Breast epithelium (tissue), 4 donors: ENCODE measurements around the gene EBI3. TPM values are rescaled to one million over a fixed set of nuclear protein-coding genes. Genes with fewer than 3 reads are reported as not detected.

Experiments
- DNase-seq, 2 donors: peaks; one replicate each; pipeline ENCODE4 v3.0.0-alpha.2; 2019; ENCODE audit warnings: low spot score in 2 of 2
- H3K27ac ChIP-seq, 2 donors: fragments of 200-600 bp; sonication (generic) in 1 of 2; one replicate each; pipeline ENCODE4 v1.5.1; 2016 to 2019; ENCODE audit warnings: mild to moderate bottlenecking in 1 of 2
- H3K27me3 ChIP-seq, 2 donors: fragments of 200-600 bp; sonication (generic) in 1 of 2; one replicate each; pipeline versions ENCODE4 v1.5.1 to v1.6.0; 2017 to 2019; ENCODE audit warnings: control low read depth in 1 of 2, mild to moderate bottlenecking in 1 of 2
- H3K36me3 ChIP-seq: fragments of 200-600 bp; one replicate; pipeline ENCODE4 v1.5.1; 2019
- H3K4me1 ChIP-seq, 2 donors: fragments of 200-600 bp; sonication (generic); one replicate each; pipeline ENCODE4 v1.5.1; 2016 to 2019; ENCODE audit warnings: control low read depth in 1 of 2
- H3K4me3 ChIP-seq, 3 donors: fragments of 200-600 bp; sonication (generic); 1 replicate in 2 of 3; 2 replicates in 1 of 3; pipeline ENCODE4 v1.5.1; 2016 to 2019; ENCODE audit warnings: mild to moderate bottlenecking in 3 of 3, moderate library complexity in 2 of 3
- H3K9me3 ChIP-seq, 2 donors: fragments of 200-600 bp; sonication (generic) in 1 of 2; one replicate each; pipeline ENCODE4 v1.5.1; 2016 to 2019; ENCODE audit warnings: control low read depth in 1 of 2
- POLR2A ChIP-seq: fragments of 450-650 bp; IDR thresholded peaks from one replicate; pipeline ENCODE4 v1.6.1; 2016; ENCODE audit warnings: antibody characterized with exemption, mild to moderate bottlenecking, moderate library complexity
- POLR2AphosphoS5 ChIP-seq, 3 donors: sonication (generic); formaldehyde crosslinking; IDR thresholded peaks; one replicate each; pipeline ENCODE4 v1.6.1; 2017; ENCODE audit warnings: antibody characterized with exemption in 3 of 3
- intact Hi-C: fragments of 100-400 bp; cut with DNase I; formaldehyde crosslinking; loops from one replicate; pipeline ENCODE4 v1.15.1; 2023; ENCODE audit warnings: low total_unique reads
- total RNA-seq, 3 donors: library from RNA; depleted of rRNA; stranded (reverse); fragments of >200 nt; gene quantifications; one replicate each; pipeline ENCODE4 v1.1.0, GENCODE V29; 2016
- TF ChIP-seq, protein P1 (sequence below), 3 donors: fragments of 450-650 bp; IDR thresholded peaks; one replicate each; pipeline ENCODE4 v1.5.1; 2016 to 2017; ENCODE audit warnings: antibody characterized with exemption in 3 of 3, mild to moderate bottlenecking in 3 of 3, moderate library complexity in 3 of 3

The EBI3 gene
- total RNA-seq, 3 donors from 2014 or later: 0.66 to 12.6 (median 8.2) TPM

GRCh38 chr19:4278010-4278409 is 48.7 kb downstream of the EBI3 start:
- no peak overlapping the region for H3K27ac ChIP-seq
- H3K27me3 ChIP-seq: peaks cover 12 to 52% of the 10 kb centered on the region in 2 donors
- H3K4me3 ChIP-seq: no peak overlapping the region
- DNase-seq: no peak
- intact Hi-C loops: no loop called here
- TF ChIP-seq, protein P1, sequence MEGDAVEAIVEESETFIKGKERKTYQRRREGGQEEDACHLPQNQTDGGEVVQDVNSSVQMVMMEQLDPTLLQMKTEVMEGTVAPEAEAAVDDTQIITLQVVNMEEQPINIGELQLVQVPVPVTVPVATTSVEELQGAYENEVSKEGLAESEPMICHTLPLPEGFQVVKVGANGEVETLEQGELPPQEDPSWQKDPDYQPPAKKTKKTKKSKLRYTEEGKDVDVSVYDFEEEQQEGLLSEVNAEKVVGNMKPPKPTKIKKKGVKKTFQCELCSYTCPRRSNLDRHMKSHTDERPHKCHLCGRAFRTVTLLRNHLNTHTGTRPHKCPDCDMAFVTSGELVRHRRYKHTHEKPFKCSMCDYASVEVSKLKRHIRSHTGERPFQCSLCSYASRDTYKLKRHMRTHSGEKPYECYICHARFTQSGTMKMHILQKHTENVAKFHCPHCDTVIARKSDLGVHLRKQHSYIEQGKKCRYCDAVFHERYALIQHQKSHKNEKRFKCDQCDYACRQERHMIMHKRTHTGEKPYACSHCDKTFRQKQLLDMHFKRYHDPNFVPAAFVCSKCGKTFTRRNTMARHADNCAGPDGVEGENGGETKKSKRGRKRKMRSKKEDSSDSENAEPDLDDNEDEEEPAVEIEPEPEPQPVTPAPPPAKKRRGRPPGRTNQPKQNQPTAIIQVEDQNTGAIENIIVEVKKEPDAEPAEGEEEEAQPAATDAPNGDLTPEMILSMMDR (IDR thresholded peaks at IDR 0.05): no peak
- TF ChIP-seq POLR2A (no peak), POLR2AphosphoS5 (IDR thresholded peaks at IDR 0.05) (no peak)
- H3K4me1 ChIP-seq: peaks cover 4 to 12% of the 10 kb centered on the region in 2 donors
- H3K9me3 ChIP-seq: no peaks in the 10 kb centered on the region
- H3K36me3 ChIP-seq: no peaks in the 10 kb centered on the region

DNA sequence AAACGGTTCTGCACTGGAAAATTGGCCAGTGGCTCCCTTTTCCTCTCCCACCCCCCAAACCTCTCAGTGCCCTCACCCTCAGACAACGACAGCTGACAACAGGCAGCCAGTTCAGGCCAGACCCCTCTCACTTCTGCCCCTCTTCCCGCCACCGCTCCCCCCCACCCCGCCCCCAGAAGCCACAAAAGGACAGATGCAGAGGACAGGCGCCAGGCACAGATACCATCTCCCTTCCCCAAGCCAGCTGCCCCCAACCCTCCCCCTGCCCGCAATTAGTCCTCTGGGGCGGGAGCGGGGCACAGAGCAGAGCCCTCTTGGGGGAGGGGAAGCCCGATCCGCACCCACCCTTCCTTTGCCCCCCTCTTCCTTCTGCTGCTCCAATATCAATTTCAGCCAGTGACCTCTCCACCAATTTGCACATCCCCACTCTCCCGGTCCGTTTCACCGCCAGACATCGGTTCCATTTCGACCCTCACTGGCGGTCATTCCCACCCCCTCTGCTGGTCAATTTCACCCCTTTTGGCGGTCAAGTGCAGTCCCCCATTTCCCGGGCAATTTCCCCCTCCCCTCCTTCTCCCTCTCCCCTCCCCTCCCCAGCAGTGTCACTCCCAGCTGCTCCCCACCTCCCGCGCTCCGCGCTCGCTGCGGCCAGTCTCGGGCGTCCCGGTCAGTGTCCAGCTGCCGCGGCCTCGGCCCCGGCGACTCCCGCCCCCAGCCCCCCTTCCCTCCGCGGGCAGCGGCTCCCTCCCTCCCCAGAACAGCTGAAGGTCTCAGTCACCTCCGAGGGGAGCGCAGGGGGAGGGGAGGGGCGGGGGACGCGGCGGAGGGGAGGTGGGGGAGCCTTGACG is 49.3 kb downstream of the EBI3 start, which contains the start of gene SHD:
SHD (plus strand) TSS at position 848 of the 848 bp plus-strand sequence. CDS start 798 bp downstream, outside the sequence.
- no peak for DNase-seq
- Histone ChIP-seq H3K4me1 (peaks cover 4 to 12% of the 10 kb centered on the region in 2 donors), H3K27me3 (peaks cover 12 to 54% of the 10 kb centered on the region in 2 donors), H3K4me3 (peak within 1 kb of the TSS in 2 of 3 donors; percentile 26 to 57), H3K9me3 (no peaks in the 10 kb centered on the region), H3K27ac (no peak within 1 kb of the TSS), H3K36me3 (no peaks in the 10 kb centered on the region)
- TF ChIP-seq, protein P1 (IDR thresholded peaks at IDR 0.05): no peak
- TF ChIP-seq POLR2AphosphoS5 (IDR thresholded peaks at IDR 0.05): no peak
- TF ChIP-seq POLR2A: no peak
- intact Hi-C loops: no loop called here

- H3K36me3 ChIP-seq: no peaks in the 10 kb centered on the region
- peak overlapping the region in 2 of 3 donors; percentile 26 to 57 for H3K4me3 ChIP-seq
- no peak for DNase-seq
- no peak overlapping the region for H3K27ac ChIP-seq
- TF ChIP-seq POLR2A: no peak
- TF ChIP-seq, protein P1 (IDR thresholded peaks at IDR 0.05): no peak
- no peak for TF ChIP-seq POLR2AphosphoS5 (IDR thresholded peaks at IDR 0.05)
- peaks cover 4 to 12% of the 10 kb centered on the region in 2 donors for H3K4me1 ChIP-seq
- no peaks in the 10 kb centered on the region for H3K9me3 ChIP-seq
- H3K27me3 ChIP-seq: peaks cover 12 to 57% of the 10 kb centered on the region in 2 donors
- intact Hi-C loops: no loop called here
These were observed 49.9 kb downstream of the EBI3 start for GRCh38 chr19:4279267-4279529.

DNA sequence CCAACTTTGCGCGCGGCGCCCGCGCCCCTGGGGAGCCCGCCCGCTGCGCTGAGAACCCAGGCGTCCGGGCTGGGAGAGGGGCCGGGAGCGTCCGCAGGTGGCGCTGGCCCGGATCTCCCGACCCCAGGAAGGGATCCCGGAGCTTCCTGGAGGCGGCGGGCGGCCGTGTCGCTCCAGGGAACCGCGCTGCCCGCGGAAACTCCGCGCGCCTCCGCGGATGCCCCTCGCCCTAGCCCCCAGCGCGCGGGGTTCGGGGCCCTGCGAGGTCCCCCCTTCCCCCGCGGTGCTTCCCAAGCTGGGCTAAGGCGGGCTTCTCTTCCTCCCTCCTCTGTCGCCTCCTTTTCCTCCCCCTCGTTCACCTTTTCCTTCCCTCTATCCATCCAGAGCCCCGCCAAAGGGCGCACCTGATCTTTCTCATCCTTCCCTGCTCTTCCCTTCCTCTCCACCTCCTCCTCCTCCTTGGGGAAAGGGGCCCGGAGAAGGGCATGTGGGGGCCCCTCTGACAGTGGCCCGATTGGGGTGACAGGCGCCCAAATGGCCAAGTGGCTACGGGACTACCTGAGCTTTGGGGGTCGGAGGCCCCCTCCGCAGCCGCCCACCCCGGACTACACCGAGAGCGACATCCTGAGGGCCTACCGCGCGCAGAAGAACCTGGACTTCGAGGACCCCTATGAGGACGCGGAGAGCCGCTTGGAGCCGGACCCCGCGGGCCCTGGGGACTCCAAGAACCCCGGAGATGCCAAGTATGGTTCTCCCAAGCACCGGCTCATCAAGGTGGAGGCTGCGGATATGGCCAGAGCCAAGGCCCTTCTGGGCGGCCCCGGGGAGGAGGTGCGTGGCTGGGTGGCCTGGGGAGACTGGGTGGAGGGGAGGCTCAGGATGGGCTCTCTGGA is 50.5 kb downstream of the EBI3 start:
- Histone ChIP-seq H3K9me3 (no peaks in the 10 kb centered on the region), H3K27me3 (peaks cover 12 to 62% of the 10 kb centered on the region in 2 donors), H3K4me3 (peak overlapping the region in 2 of 3 donors; percentile 26 to 57), H3K27ac (no peak overlapping the region), H3K36me3 (no peaks in the 10 kb centered on the region), H3K4me1 (peaks cover 4 to 12% of the 10 kb centered on the region in 2 donors)
- TF ChIP-seq POLR2A (no peak), POLR2AphosphoS5 (IDR thresholded peaks at IDR 0.05) (no peak)
- TF ChIP-seq, protein P1 (IDR thresholded peaks at IDR 0.05): no peak
- no peak for DNase-seq
- intact Hi-C loops: no loop called here
